ENCODE data around the gene SLC8B1.

DNA sequence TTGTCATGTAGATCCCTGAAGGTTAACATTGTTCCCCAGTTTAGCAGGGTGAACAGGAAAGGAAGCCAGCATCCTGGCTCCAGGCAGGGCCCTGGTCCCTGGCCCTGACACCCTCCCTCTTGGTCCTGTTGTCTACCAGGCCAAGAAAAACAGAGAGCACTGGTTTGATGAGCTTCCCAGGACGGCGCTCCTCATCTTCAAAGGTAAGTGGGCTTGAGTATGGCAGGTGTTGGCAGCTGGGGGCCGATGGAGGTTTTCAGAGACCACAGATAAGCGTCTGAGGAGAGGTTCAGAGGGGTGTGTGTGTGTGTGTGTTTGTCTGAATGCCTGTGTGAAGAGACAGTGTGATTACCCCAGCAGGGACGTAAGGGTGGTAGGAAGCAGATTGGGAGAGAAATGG is 56.3 kb downstream of the SLC8B1 start:
- TF ChIP-seq, protein P1, sequence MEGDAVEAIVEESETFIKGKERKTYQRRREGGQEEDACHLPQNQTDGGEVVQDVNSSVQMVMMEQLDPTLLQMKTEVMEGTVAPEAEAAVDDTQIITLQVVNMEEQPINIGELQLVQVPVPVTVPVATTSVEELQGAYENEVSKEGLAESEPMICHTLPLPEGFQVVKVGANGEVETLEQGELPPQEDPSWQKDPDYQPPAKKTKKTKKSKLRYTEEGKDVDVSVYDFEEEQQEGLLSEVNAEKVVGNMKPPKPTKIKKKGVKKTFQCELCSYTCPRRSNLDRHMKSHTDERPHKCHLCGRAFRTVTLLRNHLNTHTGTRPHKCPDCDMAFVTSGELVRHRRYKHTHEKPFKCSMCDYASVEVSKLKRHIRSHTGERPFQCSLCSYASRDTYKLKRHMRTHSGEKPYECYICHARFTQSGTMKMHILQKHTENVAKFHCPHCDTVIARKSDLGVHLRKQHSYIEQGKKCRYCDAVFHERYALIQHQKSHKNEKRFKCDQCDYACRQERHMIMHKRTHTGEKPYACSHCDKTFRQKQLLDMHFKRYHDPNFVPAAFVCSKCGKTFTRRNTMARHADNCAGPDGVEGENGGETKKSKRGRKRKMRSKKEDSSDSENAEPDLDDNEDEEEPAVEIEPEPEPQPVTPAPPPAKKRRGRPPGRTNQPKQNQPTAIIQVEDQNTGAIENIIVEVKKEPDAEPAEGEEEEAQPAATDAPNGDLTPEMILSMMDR (tag by site-specific recombination; IDR thresholded peaks at IDR 0.05) = no peak
- TF ChIP-seq KLF10 (tag by site-specific recombination; IDR thresholded peaks at IDR 0.05) = no peak
- TF ChIP-seq SP2 (tag by site-specific recombination; IDR thresholded peaks at IDR 0.05) = no peak
- no peak for TF ChIP-seq ZBTB21 (tag by site-specific recombination; IDR thresholded peaks at IDR 0.05)
- TF ChIP-seq ZNF555 (tag by site-specific recombination; conservative IDR thresholded peaks at IDR 0.05) = no peak
- TF ChIP-seq ZNF223 (tag by site-specific recombination; IDR thresholded peaks at IDR 0.05) = no peak
- TF ChIP-seq, protein P2, sequence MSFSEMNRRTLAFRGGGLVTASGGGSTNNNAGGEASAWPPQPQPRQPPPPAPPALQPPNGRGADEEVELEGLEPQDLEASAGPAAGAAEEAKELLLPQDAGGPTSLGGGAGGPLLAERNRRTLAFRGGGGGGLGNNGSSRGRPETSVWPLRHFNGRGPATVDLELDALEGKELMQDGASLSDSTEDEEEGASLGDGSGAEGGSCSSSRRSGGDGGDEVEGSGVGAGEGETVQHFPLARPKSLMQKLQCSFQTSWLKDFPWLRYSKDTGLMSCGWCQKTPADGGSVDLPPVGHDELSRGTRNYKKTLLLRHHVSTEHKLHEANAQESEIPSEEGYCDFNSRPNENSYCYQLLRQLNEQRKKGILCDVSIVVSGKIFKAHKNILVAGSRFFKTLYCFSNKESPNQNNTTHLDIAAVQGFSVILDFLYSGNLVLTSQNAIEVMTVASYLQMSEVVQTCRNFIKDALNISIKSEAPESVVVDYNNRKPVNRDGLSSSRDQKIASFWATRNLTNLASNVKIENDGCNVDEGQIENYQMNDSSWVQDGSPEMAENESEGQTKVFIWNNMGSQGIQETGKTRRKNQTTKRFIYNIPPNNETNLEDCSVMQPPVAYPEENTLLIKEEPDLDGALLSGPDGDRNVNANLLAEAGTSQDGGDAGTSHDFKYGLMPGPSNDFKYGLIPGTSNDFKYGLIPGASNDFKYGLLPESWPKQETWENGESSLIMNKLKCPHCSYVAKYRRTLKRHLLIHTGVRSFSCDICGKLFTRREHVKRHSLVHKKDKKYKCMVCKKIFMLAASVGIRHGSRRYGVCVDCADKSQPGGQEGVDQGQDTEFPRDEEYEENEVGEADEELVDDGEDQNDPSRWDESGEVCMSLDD (tag by site-specific recombination; IDR thresholded peaks at IDR 0.05) = no peak
- no peak for TF ChIP-seq ZNF654 (tag by site-specific recombination; IDR thresholded peaks at IDR 0.05; ENCODE audit: low read depth)
- no peak for TF ChIP-seq ZNF350 (tag by site-specific recombination; IDR thresholded peaks at IDR 0.05)

Data from HEK293 (cell line).